ENCODE measurements around the gene CYFIP2.

DNA sequence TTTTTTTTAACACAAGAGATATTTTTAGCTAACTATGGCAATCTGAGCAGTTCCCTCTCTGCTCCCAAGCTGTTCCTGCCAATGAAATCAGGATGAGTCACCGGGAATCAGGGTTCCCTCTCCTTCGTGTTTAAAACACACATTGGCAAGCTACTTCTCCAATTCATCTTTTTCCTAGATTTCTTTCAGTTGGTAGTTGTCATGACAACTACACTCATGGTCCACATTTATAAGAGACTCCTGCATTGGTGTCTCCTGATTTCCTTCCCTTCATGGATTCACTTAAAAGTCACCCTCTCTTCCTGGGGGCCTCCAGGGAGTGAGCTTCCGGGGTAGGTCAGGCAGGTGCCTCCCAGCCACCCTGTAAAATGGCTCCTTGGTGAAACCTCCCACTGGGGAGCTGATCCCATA, 121.8 kb downstream of the CYFIP2 start:
- TF ChIP-seq, protein P1, sequence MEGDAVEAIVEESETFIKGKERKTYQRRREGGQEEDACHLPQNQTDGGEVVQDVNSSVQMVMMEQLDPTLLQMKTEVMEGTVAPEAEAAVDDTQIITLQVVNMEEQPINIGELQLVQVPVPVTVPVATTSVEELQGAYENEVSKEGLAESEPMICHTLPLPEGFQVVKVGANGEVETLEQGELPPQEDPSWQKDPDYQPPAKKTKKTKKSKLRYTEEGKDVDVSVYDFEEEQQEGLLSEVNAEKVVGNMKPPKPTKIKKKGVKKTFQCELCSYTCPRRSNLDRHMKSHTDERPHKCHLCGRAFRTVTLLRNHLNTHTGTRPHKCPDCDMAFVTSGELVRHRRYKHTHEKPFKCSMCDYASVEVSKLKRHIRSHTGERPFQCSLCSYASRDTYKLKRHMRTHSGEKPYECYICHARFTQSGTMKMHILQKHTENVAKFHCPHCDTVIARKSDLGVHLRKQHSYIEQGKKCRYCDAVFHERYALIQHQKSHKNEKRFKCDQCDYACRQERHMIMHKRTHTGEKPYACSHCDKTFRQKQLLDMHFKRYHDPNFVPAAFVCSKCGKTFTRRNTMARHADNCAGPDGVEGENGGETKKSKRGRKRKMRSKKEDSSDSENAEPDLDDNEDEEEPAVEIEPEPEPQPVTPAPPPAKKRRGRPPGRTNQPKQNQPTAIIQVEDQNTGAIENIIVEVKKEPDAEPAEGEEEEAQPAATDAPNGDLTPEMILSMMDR (IDR thresholded peaks at IDR 0.05; ENCODE audit: low read length) = no peak
- TF ChIP-seq EZH2 (IDR thresholded peaks at IDR 0.05; ENCODE audit: borderline replicate concordance, low read length) = no peak
